Stimulated activated naive CD8-positive, alpha-beta T cell treated with anti-CD3 and anti-CD28 coated beads, Interleukin-15, Interleukin-2, amounts not matched to agents 100 ng/mL and 50 ng/mL, for 24 hours (primary cell): ENCODE measurements around the gene PPM1B.

Experiments
- H3K27ac Mint-ChIP-seq: one replicate; pipeline ENCODE4 v1.8.0; 2021; ENCODE audit warnings: mild to moderate bottlenecking, mixed read lengths
- H3K27me3 Mint-ChIP-seq: one replicate; pipeline ENCODE4 v1.8.0; 2021; ENCODE audit warnings: mixed read lengths
- H3K36me3 Mint-ChIP-seq: one replicate; pipeline ENCODE4 v1.8.0; 2021; ENCODE audit warnings: low read depth, mixed read lengths
- H3K4me1 Mint-ChIP-seq: one replicate; pipeline ENCODE4 v1.8.0; 2021; ENCODE audit warnings: low read depth, mixed read lengths
- H3K4me3 Mint-ChIP-seq: one replicate; pipeline ENCODE4 v1.8.0; 2021; ENCODE audit warnings: mild to moderate bottlenecking, mixed read lengths
- H3K9me3 Mint-ChIP-seq: one replicate; pipeline ENCODE4 v1.8.0; 2021; ENCODE audit warnings: mixed read lengths

The PPM1B gene

DNA sequence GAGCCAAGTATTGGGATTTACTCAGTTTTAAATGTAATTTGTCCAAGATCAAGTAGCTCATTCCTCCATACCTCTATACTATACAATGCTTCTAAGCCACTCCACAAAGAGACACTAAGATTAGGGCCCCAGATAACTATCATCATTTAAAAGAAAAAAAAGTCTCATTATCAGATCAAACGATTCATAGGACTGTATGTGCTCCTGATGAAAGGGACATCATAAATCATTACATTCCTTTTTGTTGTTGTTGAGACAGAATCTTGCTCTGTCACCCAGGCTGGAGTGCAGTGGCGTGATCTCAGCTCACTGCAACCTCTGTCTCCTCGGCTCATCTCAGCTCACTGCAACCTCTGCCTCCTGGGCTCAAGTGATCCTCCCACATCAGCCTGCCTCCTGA is 104.4 kb downstream of the PPM1B start:
- H3K27me3 Mint-ChIP-seq = no peaks in the 10 kb centered on the region
- H3K4me3 Mint-ChIP-seq = no peak overlapping the region

DNA sequence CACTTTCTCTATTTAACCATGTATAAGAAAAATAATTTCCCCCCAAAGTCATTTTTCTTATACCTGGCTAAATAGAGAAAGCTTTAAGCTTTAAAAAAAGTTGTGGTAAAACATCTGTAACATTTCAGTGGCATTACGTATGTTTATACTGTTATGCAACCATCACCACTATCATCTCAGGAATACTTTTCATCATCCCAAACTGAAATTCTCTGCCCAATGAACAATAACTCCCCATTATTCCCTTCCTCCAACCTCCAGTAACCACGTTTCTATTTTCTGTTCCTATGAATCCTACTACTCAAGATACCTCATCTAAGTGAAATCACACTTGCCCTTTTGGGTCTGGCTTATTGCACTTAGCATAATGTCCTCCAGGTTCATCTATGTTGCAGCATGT is 104.9 kb downstream of the PPM1B start:
- H3K27ac Mint-ChIP-seq = no peak overlapping the region

More for the DNA sequence above, 104.4 kb downstream of the PPM1B start:
- Mint-ChIP-seq H3K9me3 (no peaks in the 10 kb centered on the region), H3K4me1 (no peaks in the 10 kb centered on the region), H3K36me3 (no peaks in the 10 kb centered on the region), H3K27ac (no peak overlapping the region)

DNA sequence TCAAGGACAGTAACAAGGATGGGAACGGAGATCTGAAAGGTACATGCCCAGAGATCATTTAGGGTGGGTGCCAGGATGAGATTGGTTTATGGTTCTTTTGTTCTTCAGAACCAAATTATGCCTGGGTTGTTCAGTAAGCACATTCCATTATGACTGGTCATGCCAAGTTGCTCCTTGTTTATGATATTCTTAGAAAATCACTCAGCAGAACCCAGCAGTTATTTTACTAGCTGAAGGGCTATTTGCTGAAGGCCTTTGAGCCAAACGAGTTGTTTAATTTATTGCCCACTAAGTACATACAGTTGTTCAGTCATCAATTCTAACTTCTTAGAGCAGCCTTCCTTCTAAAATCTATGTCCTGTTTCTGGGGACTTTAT is 107.2 kb downstream of the PPM1B start:
- no peaks in the 10 kb centered on the region for H3K27me3 Mint-ChIP-seq
- H3K4me3 Mint-ChIP-seq = no peak overlapping the region
- H3K9me3 Mint-ChIP-seq = no peaks in the 10 kb centered on the region
- H3K4me1 Mint-ChIP-seq = no peaks in the 10 kb centered on the region
- no peaks in the 10 kb centered on the region for H3K36me3 Mint-ChIP-seq
- no peak overlapping the region for H3K27ac Mint-ChIP-seq

More for the DNA sequence above, 104.9 kb downstream of the PPM1B start:
- no peaks in the 10 kb centered on the region for H3K27me3 Mint-ChIP-seq
- H3K36me3 Mint-ChIP-seq = no peaks in the 10 kb centered on the region
- no peak overlapping the region for H3K4me3 Mint-ChIP-seq
- H3K9me3 Mint-ChIP-seq = no peaks in the 10 kb centered on the region
- no peaks in the 10 kb centered on the region for H3K4me1 Mint-ChIP-seq

DNA sequence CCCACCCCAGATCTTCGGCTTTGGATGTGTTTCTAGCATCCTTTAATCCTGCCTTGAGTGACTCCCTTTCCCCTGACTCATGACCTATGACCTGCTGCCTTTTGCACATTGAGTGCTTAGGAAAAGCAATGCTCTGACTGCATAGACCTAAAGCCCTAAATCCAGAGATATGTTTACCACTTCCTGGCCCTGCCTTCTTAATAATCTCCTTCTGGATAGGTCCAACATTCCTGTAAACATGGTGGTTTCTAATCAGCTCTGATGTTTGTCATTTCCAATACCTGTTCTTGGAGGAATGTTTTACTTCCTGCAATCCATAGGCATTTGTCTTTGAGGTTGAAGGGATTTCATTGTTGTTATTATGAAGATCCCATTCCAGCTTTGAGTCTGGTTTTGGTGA is 108.9 kb downstream of the PPM1B start:
- Mint-ChIP-seq H3K9me3 (no peaks in the 10 kb centered on the region), H3K27ac (peak overlapping the region; percentile 12), H3K4me1 (no peaks in the 10 kb centered on the region), H3K27me3 (no peaks in the 10 kb centered on the region), H3K36me3 (no peaks in the 10 kb centered on the region), H3K4me3 (no peak overlapping the region)

- Mint-ChIP-seq H3K4me1 (no peaks in the 10 kb centered on the region), H3K9me3 (no peaks in the 10 kb centered on the region), H3K36me3 (no peaks in the 10 kb centered on the region), H3K27ac (no peak overlapping the region), H3K4me3 (no peak overlapping the region), H3K27me3 (no peaks in the 10 kb centered on the region)
Observed at GRCh38 chr2:44280869-44281268, 112.2 kb downstream of the PPM1B start.
